SK-N-MC (cell line): ENCODE results near the gene PDE4D.

Experiments used
- DNase-seq: peaks from one replicate; pipeline ENCODE4 v3.0.0-alpha.2; 2011; ENCODE audit warnings: low read depth, low spot score
- H3K27ac ChIP-seq: fragments of 200-600 bp; sonication (generic); 2 replicates; pipeline ENCODE4 v1.5.1; 2016; ENCODE audit warnings: mixed run types
- H3K36me3 ChIP-seq: fragments of 200-600 bp; sonication (generic); 2 replicates; pipeline ENCODE4 v1.6.1; 2017; ENCODE audit warnings: antibody characterized with exemption, low read length, mixed read lengths; ENCODE audit not compliant: insufficient read depth
- H3K4me3 ChIP-seq: fragments of 200-600 bp; sonication (generic); 2 replicates; pipeline ENCODE4 v1.5.1; 2016
- H3K9ac ChIP-seq: fragments of 200-600 bp; sonication (generic); 2 replicates; pipeline ENCODE4 v1.8.0; 2017; ENCODE audit warnings: mixed run types, mixed read lengths; ENCODE audit not compliant: insufficient read length
- H3K9me3 ChIP-seq: fragments of 200-600 bp; sonication (generic); 2 replicates; pipeline ENCODE4 v1.6.1; 2017; ENCODE audit warnings: low read depth, mild to moderate bottlenecking, antibody characterized with exemption, low read length, moderate library complexity, mixed read lengths
- EZH2 ChIP-seq: fragments of 200-600 bp; sonication (generic); IDR thresholded peaks from one replicate; pipeline ENCODE4 v1.6.1; 2017; ENCODE audit warnings: antibody characterized with exemption
- FOXP2 ChIP-seq: optimal IDR thresholded peaks from 2 replicates; pipeline ENCODE3; 2011; ENCODE audit warnings: mild to moderate bottlenecking, moderate library complexity; ENCODE audit not compliant: insufficient read depth; ENCODE audit errors: extremely low read length, control extremely low read depth
- POLR2AphosphoS5 ChIP-seq: IDR thresholded peaks from 2 replicates; pipeline ENCODE4 v1.6.1; 2012; ENCODE audit warnings: mild to moderate bottlenecking, low read depth, low read length, borderline replicate concordance

Gene PDE4D

GRCh38 chr5:59330680-59331079, 562.8 kb downstream of the PDE4D start:
- no peaks in the 10 kb centered on the region for H3K36me3 ChIP-seq
- H3K9ac ChIP-seq: no peak overlapping the region
- TF ChIP-seq FOXP2: no peak
- TF ChIP-seq POLR2AphosphoS5: no peak
- TF ChIP-seq EZH2: no peak
- no peaks in the 10 kb centered on the region for H3K9me3 ChIP-seq
- DNase-seq: no peak
- H3K27ac ChIP-seq: no peak overlapping the region
- no peak overlapping the region for H3K4me3 ChIP-seq

GRCh38 chr5:59328709-59329296, 564.7 kb downstream of the PDE4D start:
- H3K4me3 ChIP-seq: no peak overlapping the region
- no peak for DNase-seq
- no peaks in the 10 kb centered on the region for H3K36me3 ChIP-seq
- H3K9ac ChIP-seq: no peak overlapping the region
- H3K9me3 ChIP-seq: no peaks in the 10 kb centered on the region
- no peak overlapping the region for H3K27ac ChIP-seq
- TF ChIP-seq POLR2AphosphoS5: no peak
- no peak for TF ChIP-seq EZH2
- no peak for TF ChIP-seq FOXP2

- H3K36me3 ChIP-seq: no peaks in the 10 kb centered on the region
- peak overlapping the region; percentile 17; the same call in 1 of the 2 replicates for H3K27ac ChIP-seq
- H3K9ac ChIP-seq: no peak overlapping the region
- no peaks in the 10 kb centered on the region for H3K9me3 ChIP-seq
- TF ChIP-seq EZH2 (no peak), FOXP2 (no peak), POLR2AphosphoS5 (no peak)
- no peak overlapping the region for H3K4me3 ChIP-seq
- DNase-seq: no peak
These were observed 566.1 kb downstream of the PDE4D start for GRCh38 chr5:59327191-59327980.

GRCh38 chr5:59326596-59326995, 566.9 kb downstream of the PDE4D start:
- no peak overlapping the region; the same call in 1 of the 2 replicates for H3K27ac ChIP-seq
- H3K4me3 ChIP-seq: no peak overlapping the region

GRCh38 chr5:59325070-59325469, 568.5 kb downstream of the PDE4D start:
- Histone ChIP-seq H3K4me3 (no peak overlapping the region), H3K27ac (no peak overlapping the region), H3K9ac (no peak overlapping the region), H3K36me3 (no peaks in the 10 kb centered on the region), H3K9me3 (no peaks in the 10 kb centered on the region)
- TF ChIP-seq EZH2 (no peak), POLR2AphosphoS5 (no peak), FOXP2 (no peak)
- no peak for DNase-seq

More at GRCh38 chr5:59326596-59326995, 566.9 kb downstream of the PDE4D start:
- no peaks in the 10 kb centered on the region for H3K36me3 ChIP-seq
- no peak for DNase-seq
- H3K9me3 ChIP-seq: no peaks in the 10 kb centered on the region
- TF ChIP-seq POLR2AphosphoS5: no peak
- TF ChIP-seq EZH2: no peak
- no peak for TF ChIP-seq FOXP2
- H3K9ac ChIP-seq: no peak overlapping the region

GRCh38 chr5:59322894-59323293, 570.6 kb downstream of the PDE4D start:
- TF ChIP-seq FOXP2: no peak
- TF ChIP-seq POLR2AphosphoS5: no peak
- no peak for TF ChIP-seq EZH2
- Histone ChIP-seq H3K9ac (no peak overlapping the region), H3K36me3 (no peaks in the 10 kb centered on the region), H3K27ac (no peak overlapping the region), H3K9me3 (no peaks in the 10 kb centered on the region), H3K4me3 (no peak overlapping the region)
- no peak for DNase-seq

- Histone ChIP-seq H3K4me3 (no peak overlapping the region; the same call in 1 of the 2 replicates), H3K36me3 (no peaks in the 10 kb centered on the region), H3K27ac (no peak overlapping the region), H3K9me3 (no peaks in the 10 kb centered on the region), H3K9ac (no peak overlapping the region)
- no peak for TF ChIP-seq EZH2
- TF ChIP-seq POLR2AphosphoS5: no peak
- TF ChIP-seq FOXP2: no peak
- no peak for DNase-seq
These were observed 571.5 kb downstream of the PDE4D start for GRCh38 chr5:59322058-59322457.

- Histone ChIP-seq H3K9ac (no peak overlapping the region), H3K27ac (0 out of 2 replicates have a peak overlapping the region, but pooled peaks have one; percentile 23), H3K36me3 (no peaks in the 10 kb centered on the region), H3K4me3 (no peak overlapping the region), H3K9me3 (no peaks in the 10 kb centered on the region)
- TF ChIP-seq EZH2 (no peak), POLR2AphosphoS5 (no peak), FOXP2 (no peak)
- DNase-seq: no peak
These were observed 571.9 kb downstream of the PDE4D start for GRCh38 chr5:59321642-59322041.
